PC-3 (cell line): Measurements from ENCODE around the gene LIM2.

Experiments used
- EZH2 ChIP-seq: fragments of 300-600 bp; sonication (generic); IDR thresholded peaks from one replicate; pipeline ENCODE4 v1.6.1; 2017; ENCODE audit warnings: antibody characterized with exemption, mild to moderate bottlenecking, low read length; ENCODE audit not compliant: unreplicated experiment
- EZH2phosphoT487 ChIP-seq: fragments of 300-600 bp; sonication (generic); IDR thresholded peaks from 2 replicates; pipeline ENCODE4 v1.6.1; 2018; ENCODE audit warnings: mild to moderate bottlenecking, antibody characterized with exemption, low read length, borderline replicate concordance
- TF ChIP-seq, protein P1 (sequence below): fragments of 300-600 bp; sonication (generic); conservative IDR thresholded peaks from 2 replicates; pipeline ENCODE4 v1.5.1; 2017; ENCODE audit warnings: antibody characterized with exemption, low read depth, mild to moderate bottlenecking, low read length

- TF ChIP-seq, protein P1, sequence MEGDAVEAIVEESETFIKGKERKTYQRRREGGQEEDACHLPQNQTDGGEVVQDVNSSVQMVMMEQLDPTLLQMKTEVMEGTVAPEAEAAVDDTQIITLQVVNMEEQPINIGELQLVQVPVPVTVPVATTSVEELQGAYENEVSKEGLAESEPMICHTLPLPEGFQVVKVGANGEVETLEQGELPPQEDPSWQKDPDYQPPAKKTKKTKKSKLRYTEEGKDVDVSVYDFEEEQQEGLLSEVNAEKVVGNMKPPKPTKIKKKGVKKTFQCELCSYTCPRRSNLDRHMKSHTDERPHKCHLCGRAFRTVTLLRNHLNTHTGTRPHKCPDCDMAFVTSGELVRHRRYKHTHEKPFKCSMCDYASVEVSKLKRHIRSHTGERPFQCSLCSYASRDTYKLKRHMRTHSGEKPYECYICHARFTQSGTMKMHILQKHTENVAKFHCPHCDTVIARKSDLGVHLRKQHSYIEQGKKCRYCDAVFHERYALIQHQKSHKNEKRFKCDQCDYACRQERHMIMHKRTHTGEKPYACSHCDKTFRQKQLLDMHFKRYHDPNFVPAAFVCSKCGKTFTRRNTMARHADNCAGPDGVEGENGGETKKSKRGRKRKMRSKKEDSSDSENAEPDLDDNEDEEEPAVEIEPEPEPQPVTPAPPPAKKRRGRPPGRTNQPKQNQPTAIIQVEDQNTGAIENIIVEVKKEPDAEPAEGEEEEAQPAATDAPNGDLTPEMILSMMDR = no peak
- no peak for TF ChIP-seq EZH2
- TF ChIP-seq EZH2phosphoT487 = no peak
Observed at GRCh38 chr19:51330366-51330765, 57.4 kb downstream of the LIM2 start.
